Vagina (tissue), 2 donors: ENCODE data around the gene CUX1. TPM values are rescaled to one million over a fixed set of nuclear protein-coding genes. Genes with fewer than 3 reads are reported as not detected.

Experiments
- DNase-seq, 2 donors: peaks; one replicate each; pipeline ENCODE4 v3.0.0-alpha.2; 2017; ENCODE audit errors: extremely low spot score in 2 of 2
- H3K27ac ChIP-seq: fragments of 200-600 bp; sonication (generic); one replicate; pipeline ENCODE4 v1.5.1; 2019
- H3K27me3 ChIP-seq: fragments of 200-600 bp; sonication (generic); one replicate; pipeline ENCODE4 v1.5.1; 2019
- H3K36me3 ChIP-seq, 2 donors: fragments of 200-600 bp; sonication (generic); one replicate each; pipeline ENCODE4 v1.5.1; 2017 to 2019
- H3K4me1 ChIP-seq: fragments of 200-600 bp; sonication (generic); one replicate; pipeline ENCODE4 v1.5.1; 2019
- H3K4me3 ChIP-seq, 2 donors: fragments of 200-600 bp; sonication (generic); 1 replicate in 1 of 2; 2 replicates in 1 of 2; pipeline ENCODE4 v1.5.1; 2016 to 2019
- H3K9me3 ChIP-seq: fragments of 200-600 bp; sonication (generic); one replicate; pipeline ENCODE4 v1.5.1; 2019
- CTCF ChIP-seq, 3 experiments: fragments of 450-650 bp in 2 of 3; fragments of 200-600 bp in 1 of 3; sonication (generic) in 1 of 3; IDR thresholded peaks; one replicate each; pipeline ENCODE4 v1.5.1; 2017 to 2019; ENCODE audit warnings: antibody characterized with exemption in 3 of 3, mild to moderate bottlenecking in 2 of 3, moderate library complexity in 2 of 3
- POLR2A ChIP-seq, 2 donors: fragments of 450-650 bp; IDR thresholded peaks; one replicate each; pipeline ENCODE4 v1.6.1; 2017; ENCODE audit warnings: antibody characterized with exemption in 2 of 2, mild to moderate bottlenecking in 2 of 2, moderate library complexity in 2 of 2
- POLR2AphosphoS5 ChIP-seq, 2 donors: sonication (generic); formaldehyde crosslinking; IDR thresholded peaks; one replicate each; pipeline ENCODE4 v1.9.0; 2017; ENCODE audit warnings: antibody characterized with exemption in 2 of 2, mild to moderate bottlenecking in 2 of 2, low read depth in 1 of 2; ENCODE audit not compliant: insufficient read depth in 1 of 2
- intact Hi-C: fragments of 100-400 bp; cut with DNase I; formaldehyde crosslinking; loops from one replicate; pipeline ENCODE4 v1.15.1; 2023
- total RNA-seq: library from RNA; depleted of rRNA; stranded (reverse); fragments of >200 nt; gene quantifications from one replicate; pipeline ENCODE4 v1.2.3, GENCODE V29; 2016

Gene CUX1
- total RNA-seq, 1 donor from 2014 or later, result 65.3 TPM

- intact Hi-C loops, result no loop called here
- H3K27me3 ChIP-seq, result no peaks in the 10 kb centered on the region
- no peak for TF ChIP-seq POLR2A (IDR thresholded peaks at IDR 0.05)
- no peak for TF ChIP-seq POLR2AphosphoS5 (IDR thresholded peaks at IDR 0.05; ENCODE audit: insufficient read depth in 1 of 2, low read depth in 1 of 2)
- no peak for TF ChIP-seq CTCF (IDR thresholded peaks at IDR 0.05)
- no peak overlapping the region for H3K4me3 ChIP-seq
- no peak overlapping the region for H3K27ac ChIP-seq
- H3K9me3 ChIP-seq, result no peaks in the 10 kb centered on the region
- DNase-seq, result no peak
- H3K4me1 ChIP-seq, result no peaks in the 10 kb centered on the region
- no peaks in the 10 kb centered on the region for H3K36me3 ChIP-seq
Measured at GRCh38 chr7:102165136-102165535, 347.7 kb downstream of the CUX1 start.

GRCh38 chr7:102167254-102167653, 349.8 kb downstream of the CUX1 start:
- Histone ChIP-seq H3K36me3 (peaks cover 0 to 6% of the 10 kb centered on the region in 2 donors), H3K4me3 (no peak overlapping the region)
- intact Hi-C loops, result no loop called here

GRCh38 chr7:102169651-102170392, 352.4 kb downstream of the CUX1 start:
- Histone ChIP-seq H3K4me1 (no peaks in the 10 kb centered on the region), H3K9me3 (no peaks in the 10 kb centered on the region), H3K27ac (peak overlapping the region; percentile 46), H3K36me3 (peaks cover 0 to 12% of the 10 kb centered on the region in 2 donors), H3K4me3 (peak overlapping the region; percentile 3 to 4), H3K27me3 (no peaks in the 10 kb centered on the region)
- TF ChIP-seq POLR2A (IDR thresholded peaks at IDR 0.05) (no peak), CTCF (IDR thresholded peaks at IDR 0.05) (no peak), POLR2AphosphoS5 (IDR thresholded peaks at IDR 0.05; ENCODE audit: insufficient read depth in 1 of 2, low read depth in 1 of 2) (no peak)
- intact Hi-C loops, result no loop called here
- DNase-seq, result no peak

More at GRCh38 chr7:102167254-102167653, 349.8 kb downstream of the CUX1 start:
- no peak for DNase-seq
- Histone ChIP-seq H3K9me3 (no peaks in the 10 kb centered on the region), H3K27ac (no peak overlapping the region), H3K4me1 (no peaks in the 10 kb centered on the region), H3K27me3 (no peaks in the 10 kb centered on the region)
- TF ChIP-seq POLR2AphosphoS5 (IDR thresholded peaks at IDR 0.05; ENCODE audit: insufficient read depth in 1 of 2, low read depth in 1 of 2) (no peak), POLR2A (IDR thresholded peaks at IDR 0.05) (no peak), CTCF (IDR thresholded peaks at IDR 0.05) (no peak)

GRCh38 chr7:102170393-102170970, 353.1 kb downstream of the CUX1 start:
- H3K27me3 ChIP-seq, result no peaks in the 10 kb centered on the region
- DNase-seq, result no peak
- H3K36me3 ChIP-seq, result peaks cover 0 to 12% of the 10 kb centered on the region in 2 donors
- TF ChIP-seq CTCF (IDR thresholded peaks at IDR 0.05), result no peak
- TF ChIP-seq POLR2A (IDR thresholded peaks at IDR 0.05), result no peak
- TF ChIP-seq POLR2AphosphoS5 (IDR thresholded peaks at IDR 0.05; ENCODE audit: insufficient read depth in 1 of 2, low read depth in 1 of 2), result no peak
- peak overlapping the region; percentile 46 for H3K27ac ChIP-seq
- H3K4me3 ChIP-seq, result peak overlapping the region; percentile 3 to 28
- peaks cover 4% of the 10 kb centered on the region for H3K4me1 ChIP-seq
- H3K9me3 ChIP-seq, result no peaks in the 10 kb centered on the region
- intact Hi-C loops, result no loop called here

- TF ChIP-seq POLR2A (IDR thresholded peaks at IDR 0.05) (no peak), CTCF (IDR thresholded peaks at IDR 0.05) (no peak), POLR2AphosphoS5 (IDR thresholded peaks at IDR 0.05; ENCODE audit: insufficient read depth in 1 of 2, low read depth in 1 of 2) (no peak)
- intact Hi-C loops, result no loop called here
Measured at GRCh38 chr7:102173669-102174068, 356.2 kb downstream of the CUX1 start.

More at GRCh38 chr7:102173669-102174068, 356.2 kb downstream of the CUX1 start:
- H3K4me1 ChIP-seq, result peaks cover 6% of the 10 kb centered on the region
- no peaks in the 10 kb centered on the region for H3K9me3 ChIP-seq
- H3K27me3 ChIP-seq, result no peaks in the 10 kb centered on the region
- H3K4me3 ChIP-seq, result no peak overlapping the region
- H3K36me3 ChIP-seq, result peaks cover 0 to 19% of the 10 kb centered on the region in 2 donors
- no peak for DNase-seq
- H3K27ac ChIP-seq, result no peak overlapping the region
